H1 (cell line): Measurements from ENCODE around the gene DEFB131A.
"Not testable (repeated sequence)": the region's sequence is repeated elsewhere in the genome, so short reads cannot be mapped to it uniquely, and the experiment has no call there.

Experiments
- ASH2L ChIP-seq: fragments of 200-600, 300-600 bp; sonication (generic); IDR thresholded peaks from one replicate; pipeline ENCODE4 v1.7.1; 2017; ENCODE audit warnings: low read length
- POLR2A ChIP-seq, 2 experiments: IDR thresholded peaks; 1 replicate in 1 of 2; 2 replicates in 1 of 2; pipeline ENCODE4 v1.6.1; 2011; ENCODE audit warnings: low read depth in 2 of 2, low read length in 2 of 2, mild to moderate bottlenecking in 2 of 2; ENCODE audit errors: control extremely low read depth in 1 of 2
- POLR2AphosphoS5 ChIP-seq: IDR thresholded peaks from 2 replicates; pipeline ENCODE4 v1.6.1; 2011; ENCODE audit warnings: low read depth, low read length
- RBBP5 ChIP-seq: IDR thresholded peaks from 2 replicates; pipeline ENCODE4 v1.7.1; 2012; ENCODE audit warnings: low read depth, mild to moderate bottlenecking, inconsistent platforms, low read length, moderate library complexity, borderline replicate concordance
- TCF12 ChIP-seq: IDR thresholded peaks from 2 replicates; pipeline ENCODE4 v1.6.1; 2011; ENCODE audit warnings: low read depth, mild to moderate bottlenecking, low read length
- TF ChIP-seq, protein P1 (sequence below), 3 experiments: IDR thresholded peaks; 1 replicate in 2 of 3; 2 replicates in 1 of 3; pipeline versions ENCODE4 v1.5.1 to v1.6.1; 2011; ENCODE audit warnings: low read length in 3 of 3, mild to moderate bottlenecking in 3 of 3, inconsistent platforms in 2 of 3, low read depth in 1 of 3, moderate library complexity in 1 of 3; ENCODE audit not compliant: insufficient read depth in 1 of 3; ENCODE audit errors: control extremely low read depth in 1 of 3
- TF ChIP-seq, protein P2 (sequence below): IDR thresholded peaks from 2 replicates; pipeline ENCODE4 v1.6.1; 2012; ENCODE audit warnings: inconsistent platforms
- TF ChIP-seq, protein P3 (sequence below): IDR thresholded peaks from 2 replicates; pipeline ENCODE4 v1.6.1; 2012; ENCODE audit warnings: low read length, inconsistent platforms

DNA sequence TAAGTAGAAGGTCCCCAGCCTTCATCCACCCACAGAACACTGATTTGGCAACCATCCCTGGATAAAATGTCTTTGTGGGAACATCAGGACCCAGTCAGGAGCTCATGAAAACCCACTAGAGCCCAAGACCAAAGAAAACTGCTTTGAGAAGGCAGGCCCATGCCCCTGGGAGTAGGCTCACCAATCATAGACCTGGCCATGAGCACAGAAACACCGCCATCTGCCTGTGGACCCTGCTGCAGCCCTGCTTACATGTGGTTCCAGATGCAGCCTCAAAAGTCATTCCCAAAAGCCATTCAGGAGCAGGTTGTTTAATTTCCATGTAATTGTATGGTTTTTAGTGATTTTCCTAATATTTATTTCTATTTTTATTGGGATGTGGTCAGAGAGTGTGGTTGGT is 10.9 kb upstream of the DEFB131A start:
- TF ChIP-seq, protein P1, sequence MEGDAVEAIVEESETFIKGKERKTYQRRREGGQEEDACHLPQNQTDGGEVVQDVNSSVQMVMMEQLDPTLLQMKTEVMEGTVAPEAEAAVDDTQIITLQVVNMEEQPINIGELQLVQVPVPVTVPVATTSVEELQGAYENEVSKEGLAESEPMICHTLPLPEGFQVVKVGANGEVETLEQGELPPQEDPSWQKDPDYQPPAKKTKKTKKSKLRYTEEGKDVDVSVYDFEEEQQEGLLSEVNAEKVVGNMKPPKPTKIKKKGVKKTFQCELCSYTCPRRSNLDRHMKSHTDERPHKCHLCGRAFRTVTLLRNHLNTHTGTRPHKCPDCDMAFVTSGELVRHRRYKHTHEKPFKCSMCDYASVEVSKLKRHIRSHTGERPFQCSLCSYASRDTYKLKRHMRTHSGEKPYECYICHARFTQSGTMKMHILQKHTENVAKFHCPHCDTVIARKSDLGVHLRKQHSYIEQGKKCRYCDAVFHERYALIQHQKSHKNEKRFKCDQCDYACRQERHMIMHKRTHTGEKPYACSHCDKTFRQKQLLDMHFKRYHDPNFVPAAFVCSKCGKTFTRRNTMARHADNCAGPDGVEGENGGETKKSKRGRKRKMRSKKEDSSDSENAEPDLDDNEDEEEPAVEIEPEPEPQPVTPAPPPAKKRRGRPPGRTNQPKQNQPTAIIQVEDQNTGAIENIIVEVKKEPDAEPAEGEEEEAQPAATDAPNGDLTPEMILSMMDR (IDR thresholded peaks at IDR 0.05; ENCODE audit: control extremely low read depth in 1 of 3, insufficient read depth in 1 of 3, low read depth in 1 of 3, low read length in 3 of 3), result not testable (repeated sequence)
- TF ChIP-seq, protein P2, sequence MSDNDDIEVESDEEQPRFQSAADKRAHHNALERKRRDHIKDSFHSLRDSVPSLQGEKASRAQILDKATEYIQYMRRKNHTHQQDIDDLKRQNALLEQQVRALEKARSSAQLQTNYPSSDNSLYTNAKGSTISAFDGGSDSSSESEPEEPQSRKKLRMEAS, result not testable (repeated sequence)
- not testable (repeated sequence) for TF ChIP-seq POLR2A (IDR thresholded peaks at IDR 0.05; ENCODE audit: control extremely low read depth in 1 of 2, low read depth in 2 of 2, low read length in 2 of 2); RBBP5; TCF12; POLR2AphosphoS5; ASH2L
- TF ChIP-seq, protein P3, sequence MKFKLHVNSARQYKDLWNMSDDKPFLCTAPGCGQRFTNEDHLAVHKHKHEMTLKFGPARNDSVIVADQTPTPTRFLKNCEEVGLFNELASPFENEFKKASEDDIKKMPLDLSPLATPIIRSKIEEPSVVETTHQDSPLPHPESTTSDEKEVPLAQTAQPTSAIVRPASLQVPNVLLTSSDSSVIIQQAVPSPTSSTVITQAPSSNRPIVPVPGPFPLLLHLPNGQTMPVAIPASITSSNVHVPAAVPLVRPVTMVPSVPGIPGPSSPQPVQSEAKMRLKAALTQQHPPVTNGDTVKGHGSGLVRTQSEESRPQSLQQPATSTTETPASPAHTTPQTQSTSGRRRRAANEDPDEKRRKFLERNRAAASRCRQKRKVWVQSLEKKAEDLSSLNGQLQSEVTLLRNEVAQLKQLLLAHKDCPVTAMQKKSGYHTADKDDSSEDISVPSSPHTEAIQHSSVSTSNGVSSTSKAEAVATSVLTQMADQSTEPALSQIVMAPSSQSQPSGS, result not testable (repeated sequence)
